HUES64 (cell line): ENCODE data around the gene ARNT2.

ENCODE experiments used
- H3K27ac ChIP-seq: 2 replicates; pipeline ENCODE4 v1.7.0; 2013; ENCODE audit warnings: low read depth, low read length, inconsistent platforms
- H3K27me3 ChIP-seq: 2 replicates; pipeline ENCODE4 v1.6.1; 2013; ENCODE audit warnings: mild to moderate bottlenecking, low read length; ENCODE audit not compliant: insufficient read depth
- H3K36me3 ChIP-seq: 2 replicates; pipeline ENCODE4 v1.6.1; 2013; ENCODE audit warnings: mild to moderate bottlenecking, low read length; ENCODE audit not compliant: insufficient read depth
- H3K4me1 ChIP-seq: 2 replicates; pipeline ENCODE4 v1.6.1; 2013; ENCODE audit warnings: mild to moderate bottlenecking, low read length, moderate library complexity; ENCODE audit not compliant: insufficient read depth
- H3K4me3 ChIP-seq: 2 replicates; pipeline ENCODE4 v1.5.1; 2013; ENCODE audit warnings: mild to moderate bottlenecking, low read length, moderate library complexity
- H3K9ac ChIP-seq: 2 replicates; pipeline ENCODE4 v1.6.1; 2013; ENCODE audit warnings: mild to moderate bottlenecking, low read depth, low read length
- H3K9me3 ChIP-seq: 2 replicates; pipeline ENCODE4 v1.6.1; 2013; ENCODE audit warnings: low read depth, low read length; ENCODE audit not compliant: insufficient read depth
- WGBS: fragments of 150-250, 120-280 bp; methylation state at CpG from one replicate; pipeline ENCODE4 v1.1.7; 2013; ENCODE audit warnings: missing lambda C conversion rate; 5-methylcytosine and 5-hydroxymethylcytosine counted together

Gene ARNT2

GRCh38 chr15:80468796-80469195, 64.6 kb downstream of the ARNT2 start:
- Histone ChIP-seq H3K27me3 (no peaks in the 10 kb centered on the region), H3K27ac (no peak overlapping the region), H3K4me3 (no peak overlapping the region), H3K4me1 (peaks cover 32% of the 10 kb centered on the region), H3K36me3 (no peaks in the 10 kb centered on the region; the same call in 1 of the 2 replicates), H3K9me3 (no peaks in the 10 kb centered on the region), H3K9ac (no peak overlapping the region)
- WGBS = 91% methylated on average over 5 of the region's 5 CpGs

GRCh38 chr15:80471881-80472280, 67.7 kb downstream of the ARNT2 start:
- H3K4me3 ChIP-seq = no peak overlapping the region
- H3K27ac ChIP-seq = no peak overlapping the region
- WGBS = 77% methylated on average over 3 of the region's 3 CpGs
- no peak overlapping the region for H3K9ac ChIP-seq
- H3K27me3 ChIP-seq = no peaks in the 10 kb centered on the region
- H3K9me3 ChIP-seq = peaks cover 18% of the 10 kb centered on the region; the same call in 1 of the 2 replicates
- peaks cover 37% of the 10 kb centered on the region for H3K4me1 ChIP-seq
- peaks cover 20% of the 10 kb centered on the region for H3K36me3 ChIP-seq

- H3K27ac ChIP-seq = peak overlapping the region; percentile 67; the same call in 1 of the 2 replicates
- no peak overlapping the region for H3K9ac ChIP-seq
- H3K4me3 ChIP-seq = no peak overlapping the region
- WGBS = 71% methylated on average over 8 of the region's 8 CpGs
- peaks cover 30% of the 10 kb centered on the region for H3K4me1 ChIP-seq
- peaks cover 20% of the 10 kb centered on the region for H3K36me3 ChIP-seq
- peaks cover 19% of the 10 kb centered on the region; the same call in 1 of the 2 replicates for H3K9me3 ChIP-seq
- no peaks in the 10 kb centered on the region for H3K27me3 ChIP-seq
Observed at GRCh38 chr15:80473286-80474223, 69.4 kb downstream of the ARNT2 start.

- Histone ChIP-seq H3K9ac (no peak overlapping the region), H3K27me3 (no peaks in the 10 kb centered on the region), H3K4me3 (no peak overlapping the region), H3K36me3 (peaks cover 20% of the 10 kb centered on the region), H3K4me1 (peaks cover 30% of the 10 kb centered on the region), H3K27ac (peak overlapping the region; percentile 67; the same call in 1 of the 2 replicates), H3K9me3 (peaks cover 19% of the 10 kb centered on the region; the same call in 1 of the 2 replicates)
- WGBS = 89% methylated on average over 8 of the region's 9 CpGs
Observed at GRCh38 chr15:80474224-80475215, 70.3 kb downstream of the ARNT2 start.

- H3K27me3 ChIP-seq = no peaks in the 10 kb centered on the region
- no peak overlapping the region for H3K27ac ChIP-seq
- H3K4me1 ChIP-seq = peaks cover 39% of the 10 kb centered on the region
- H3K9me3 ChIP-seq = peaks cover 19% of the 10 kb centered on the region; the same call in 1 of the 2 replicates
- peaks cover 20% of the 10 kb centered on the region for H3K36me3 ChIP-seq
- H3K9ac ChIP-seq = no peak overlapping the region
- whole genome bisulfite sequencing = 100% methylated on average over 1 of the region's 2 CpGs
- H3K4me3 ChIP-seq = no peak overlapping the region
Observed at GRCh38 chr15:80475572-80475971, 71.4 kb downstream of the ARNT2 start.

GRCh38 chr15:80476036-80476435, 71.9 kb downstream of the ARNT2 start:
- peaks cover 20% of the 10 kb centered on the region for H3K36me3 ChIP-seq
- no peak overlapping the region for H3K27ac ChIP-seq
- H3K9me3 ChIP-seq = peaks cover 19% of the 10 kb centered on the region; the same call in 1 of the 2 replicates
- no peak overlapping the region for H3K9ac ChIP-seq
- peaks cover 44% of the 10 kb centered on the region for H3K4me1 ChIP-seq
- H3K27me3 ChIP-seq = no peaks in the 10 kb centered on the region
- 91% methylated on average over 5 of the region's 6 CpGs for WGBS
- H3K4me3 ChIP-seq = no peak overlapping the region

GRCh38 chr15:80478075-80478474, 73.9 kb downstream of the ARNT2 start:
- no peak overlapping the region for H3K27ac ChIP-seq
- WGBS = 95% methylated on average over 3 of the region's 3 CpGs
- H3K27me3 ChIP-seq = no peaks in the 10 kb centered on the region
- no peak overlapping the region for H3K4me3 ChIP-seq
- peaks cover 20% of the 10 kb centered on the region for H3K36me3 ChIP-seq
- H3K9me3 ChIP-seq = peaks cover 19% of the 10 kb centered on the region; the same call in 1 of the 2 replicates
- H3K9ac ChIP-seq = no peak overlapping the region
- H3K4me1 ChIP-seq = peaks cover 27% of the 10 kb centered on the region

GRCh38 chr15:80479191-80479590, 75.0 kb downstream of the ARNT2 start:
- Histone ChIP-seq H3K27me3 (no peaks in the 10 kb centered on the region), H3K9ac (no peak overlapping the region), H3K36me3 (peaks cover 20% of the 10 kb centered on the region), H3K9me3 (peaks cover 19% of the 10 kb centered on the region; the same call in 1 of the 2 replicates), H3K27ac (no peak overlapping the region), H3K4me1 (peaks cover 16% of the 10 kb centered on the region), H3K4me3 (no peak overlapping the region)
- 93% methylated on average over 1 of the region's 1 CpG for WGBS

- Histone ChIP-seq H3K9ac (no peak overlapping the region), H3K9me3 (peaks cover 12% of the 10 kb centered on the region; the same call in 1 of the 2 replicates), H3K36me3 (peaks cover 15% of the 10 kb centered on the region), H3K27ac (no peak overlapping the region), H3K4me1 (peaks cover 15% of the 10 kb centered on the region; the same call in 1 of the 2 replicates), H3K27me3 (no peaks in the 10 kb centered on the region), H3K4me3 (no peak overlapping the region)
- WGBS = 89% methylated on average over 6 of the region's 6 CpGs
Observed at GRCh38 chr15:80480171-80480811, 76.1 kb downstream of the ARNT2 start.

GRCh38 chr15:80480909-80481308, 76.7 kb downstream of the ARNT2 start:
- Histone ChIP-seq H3K4me1 (peaks cover 15% of the 10 kb centered on the region; the same call in 1 of the 2 replicates), H3K4me3 (no peak overlapping the region), H3K36me3 (peaks cover 10% of the 10 kb centered on the region), H3K9ac (peak overlapping the region; percentile 17; the same call in 1 of the 2 replicates), H3K27me3 (no peaks in the 10 kb centered on the region), H3K9me3 (peaks cover 6% of the 10 kb centered on the region; the same call in 1 of the 2 replicates), H3K27ac (no peak overlapping the region)
- WGBS = 85% methylated on average over 4 of the region's 4 CpGs
